Measurements from ENCODE around the gene VANGL2.
A peak's percentile ranks its signal among the peaks of the same experiment; 100 is the strongest.

VANGL2 gene

GRCh38 chr1:160409486-160409885 is 9.1 kb downstream of the VANGL2 start:
- H3K27me3 Mint-ChIP-seq (ENCODE audit: low read depth, poor library complexity) = no peaks in the 10 kb centered on the region
- H3K4me1 Mint-ChIP-seq = peaks cover 87% of the 10 kb centered on the region
- TF ChIP-seq CTCF (IDR thresholded peaks at IDR 0.05) = no peak
- H3K4me3 Mint-ChIP-seq = peak overlapping the region; percentile 30
- DNase-seq = no peak
- peaks cover 9% of the 10 kb centered on the region for H3K36me3 Mint-ChIP-seq (ENCODE audit: low read depth)
- H3K27ac Mint-ChIP-seq = peak overlapping the region; percentile 98
- H3K9me3 Mint-ChIP-seq = no peaks in the 10 kb centered on the region

DNA sequence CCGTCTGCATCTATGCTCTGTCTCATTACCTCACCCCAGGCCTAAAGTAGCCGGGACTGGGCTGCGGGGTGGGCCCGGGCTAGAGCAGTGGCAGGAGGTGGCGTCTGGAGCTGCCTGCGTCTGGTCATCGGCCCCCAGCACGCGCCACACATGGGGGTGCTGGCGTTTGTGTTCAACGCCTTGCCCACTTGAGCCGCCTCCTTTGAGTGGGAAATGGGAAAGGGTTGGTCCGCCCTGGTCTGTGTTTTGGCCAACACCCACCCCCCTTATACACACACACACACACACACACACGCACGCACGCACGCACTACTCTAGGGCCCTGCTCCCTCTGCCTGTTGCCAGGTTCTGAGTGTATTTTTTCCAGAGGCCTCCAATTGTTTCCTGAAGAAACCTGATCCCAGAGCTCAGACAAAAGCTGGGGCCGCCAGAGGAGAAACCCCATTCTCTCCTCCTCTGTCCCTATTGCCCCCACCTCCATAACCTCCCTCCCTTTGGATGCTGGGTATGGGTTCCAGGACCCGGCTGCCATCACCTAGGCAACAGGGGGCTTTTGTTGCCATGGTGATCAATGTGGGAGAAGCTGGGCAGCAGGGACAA is 10.1 kb downstream of the VANGL2 start:
- TF ChIP-seq CTCF (IDR thresholded peaks at IDR 0.05) = no peak
- no peaks in the 10 kb centered on the region for H3K27me3 Mint-ChIP-seq (ENCODE audit: low read depth, poor library complexity)
- H3K36me3 Mint-ChIP-seq (ENCODE audit: low read depth) = peaks cover 9% of the 10 kb centered on the region
- DNase-seq = peak; percentile 52
- H3K27ac Mint-ChIP-seq = peak overlapping the region; percentile 98
- H3K9me3 Mint-ChIP-seq = no peaks in the 10 kb centered on the region
- H3K4me1 Mint-ChIP-seq = peaks cover 82% of the 10 kb centered on the region
- H3K4me3 Mint-ChIP-seq = peak overlapping the region; percentile 41

DNA sequence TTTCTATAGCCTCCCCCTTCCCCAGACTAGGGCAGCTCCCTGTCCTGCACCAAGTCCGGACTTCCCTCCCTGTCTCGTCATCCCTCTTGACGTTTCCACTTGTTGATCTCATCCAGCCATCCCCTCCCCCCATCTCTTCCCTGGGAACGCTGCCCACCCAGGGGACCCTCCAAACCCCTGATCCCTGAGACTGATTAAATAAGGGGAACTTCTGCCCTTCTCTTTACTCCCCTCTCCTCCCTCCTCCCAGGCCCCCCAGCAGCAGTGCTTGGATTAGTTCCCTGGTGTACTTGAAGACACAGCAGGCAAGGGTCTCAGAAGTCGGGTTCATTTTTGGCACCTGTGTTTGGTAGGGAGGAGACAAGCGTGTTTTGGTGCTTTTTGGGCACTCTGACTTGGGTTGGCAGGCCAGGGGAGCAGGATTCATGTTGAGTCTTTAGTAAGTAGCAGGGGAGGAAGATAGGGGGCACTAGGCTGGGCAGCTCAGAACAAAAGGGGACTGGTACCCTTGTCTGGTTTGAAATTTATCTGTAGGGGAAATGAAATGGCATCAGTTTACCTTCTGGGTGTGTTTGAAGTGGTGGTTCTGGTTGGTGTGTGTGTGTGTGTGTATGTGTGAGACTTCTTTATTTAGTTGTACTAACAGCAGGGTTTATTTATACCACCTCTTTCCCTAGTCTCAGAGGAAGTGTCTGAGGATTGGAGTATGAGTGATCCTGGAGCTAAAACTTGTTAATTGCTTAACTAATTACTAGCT is 11.1 kb downstream of the VANGL2 start:
- H3K9me3 Mint-ChIP-seq = no peaks in the 10 kb centered on the region
- TF ChIP-seq CTCF (IDR thresholded peaks at IDR 0.05) = no peak

DNA sequence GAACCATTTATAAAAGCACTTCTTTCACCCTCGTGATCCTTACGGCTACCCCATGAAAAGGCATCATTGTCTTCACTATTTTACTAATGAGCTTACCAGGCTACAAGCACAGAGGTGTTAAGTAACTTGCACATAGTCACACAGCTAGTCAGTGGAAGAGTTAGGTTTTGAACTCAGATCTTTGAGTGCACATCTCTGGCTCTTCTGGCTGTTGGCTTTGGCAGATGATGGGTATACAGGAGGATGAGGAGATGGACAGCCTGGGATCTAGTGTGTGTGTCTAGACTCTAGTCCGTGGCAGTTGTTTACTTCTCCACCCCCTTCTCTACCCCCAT is 11.6 kb downstream of the VANGL2 start:
- no peak for DNase-seq
- Mint-ChIP-seq H3K27ac (peak overlapping the region; percentile 39), H3K4me3 (no peak overlapping the region)

More for the DNA sequence above, 11.1 kb downstream of the VANGL2 start:
- Mint-ChIP-seq H3K27me3 (ENCODE audit: low read depth, poor library complexity) (no peaks in the 10 kb centered on the region), H3K4me3 (peak overlapping the region; percentile 41), H3K36me3 (ENCODE audit: low read depth) (peaks cover 8% of the 10 kb centered on the region), H3K27ac (peak overlapping the region; percentile 98), H3K4me1 (peaks cover 73% of the 10 kb centered on the region)
- no peak for DNase-seq

DNA sequence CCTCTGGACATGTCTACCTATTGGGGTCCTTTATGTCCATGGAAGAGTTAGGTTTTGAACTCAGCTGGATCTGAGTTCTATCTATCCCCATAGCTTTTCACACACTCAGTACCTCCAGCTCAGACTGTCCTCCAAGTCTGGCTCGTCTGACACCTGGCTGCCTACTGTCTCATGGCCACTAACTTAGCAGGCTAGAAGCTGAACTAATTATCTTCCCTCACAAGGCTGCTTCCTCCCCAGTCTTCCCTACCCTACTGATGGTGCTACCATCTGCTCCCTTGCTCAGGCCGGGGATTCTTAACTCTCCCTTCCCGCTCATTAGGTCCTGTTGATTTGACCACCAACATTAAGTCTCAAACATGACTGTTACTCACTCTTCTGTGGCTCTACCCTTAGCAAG is 13.4 kb downstream of the VANGL2 start:
- Mint-ChIP-seq H3K36me3 (ENCODE audit: low read depth) (peaks cover 18% of the 10 kb centered on the region), H3K27me3 (ENCODE audit: low read depth, poor library complexity) (no peaks in the 10 kb centered on the region), H3K27ac (peak overlapping the region; percentile 82), H3K9me3 (no peaks in the 10 kb centered on the region), H3K4me1 (peaks cover 55% of the 10 kb centered on the region), H3K4me3 (no peak overlapping the region)
- DNase-seq = no peak
- no peak for TF ChIP-seq CTCF (IDR thresholded peaks at IDR 0.05)

More for the DNA sequence above, 11.6 kb downstream of the VANGL2 start:
- Mint-ChIP-seq H3K4me1 (peaks cover 69% of the 10 kb centered on the region), H3K27me3 (ENCODE audit: low read depth, poor library complexity) (no peaks in the 10 kb centered on the region), H3K9me3 (no peaks in the 10 kb centered on the region), H3K36me3 (ENCODE audit: low read depth) (peaks cover 10% of the 10 kb centered on the region)
- TF ChIP-seq CTCF (IDR thresholded peaks at IDR 0.05) = no peak

DNA sequence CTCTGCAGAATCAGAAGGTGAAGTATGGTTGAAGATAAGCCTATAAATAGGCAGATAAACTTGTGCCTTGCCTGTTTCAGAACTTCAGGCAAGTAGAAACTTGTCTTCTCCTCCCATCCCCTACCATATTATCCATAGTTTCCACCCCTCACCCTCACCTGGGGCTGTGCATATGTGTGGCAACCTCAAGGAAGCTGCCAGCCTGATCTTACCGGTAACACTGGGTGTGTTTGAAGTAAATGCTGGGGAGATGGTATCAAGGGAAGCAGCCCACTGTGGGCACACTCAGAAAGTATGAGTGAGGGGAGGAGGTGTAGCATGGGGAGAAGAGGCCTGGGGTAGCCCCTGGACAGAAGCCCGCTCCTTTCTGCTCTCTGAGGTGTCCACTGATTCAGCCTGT is 14.5 kb downstream of the VANGL2 start:
- Mint-ChIP-seq H3K9me3 (no peaks in the 10 kb centered on the region), H3K27me3 (ENCODE audit: low read depth, poor library complexity) (no peaks in the 10 kb centered on the region), H3K4me3 (no peak overlapping the region), H3K36me3 (ENCODE audit: low read depth) (peaks cover 29% of the 10 kb centered on the region), H3K27ac (no peak overlapping the region), H3K4me1 (peaks cover 43% of the 10 kb centered on the region)
- no peak for TF ChIP-seq CTCF (IDR thresholded peaks at IDR 0.05)
- DNase-seq = no peak
